Measurements from ENCODE around the gene SNX24. TPM values are rescaled to one million over a fixed set of nuclear protein-coding genes. Genes with fewer than 3 reads are reported as not detected.

SNX24 gene
- total RNA-seq, 4 donors from 2014 or later: 12.5 to 16.4 (median 13.9) TPM

GRCh38 chr5:122954719-122955118, 109.3 kb downstream of the SNX24 start:
- H3K36me3 ChIP-seq: peaks cover 0 to 9% (median 0%) of the 10 kb centered on the region in 4 donors
- intact Hi-C loops (cut with DNase I): no loop called here

GRCh38 chr5:122957457-122957856, 112.0 kb downstream of the SNX24 start:
- Histone ChIP-seq H3K27ac (replicated peaks in 1 of 4) (no peak overlapping the region), H3K9me3 (peaks cover 0 to 8% (median 0%) of the 10 kb centered on the region in 4 donors), H3K27me3 (no peaks in the 10 kb centered on the region), H3K36me3 (peaks cover 0 to 9% (median 0%) of the 10 kb centered on the region in 4 donors), H3K4me1 (no peaks in the 10 kb centered on the region), H3K4me3 (no peak overlapping the region)
- intact Hi-C loops (cut with DNase I): no loop called here
- TF ChIP-seq EP300 (IDR thresholded peaks at IDR 0.05) (no peak), POLR2A (IDR thresholded peaks at IDR 0.05; ENCODE audit: low read depth) (no peak), POLR2AphosphoS5 (IDR thresholded peaks at IDR 0.05) (no peak)
- TF ChIP-seq, protein P1, sequence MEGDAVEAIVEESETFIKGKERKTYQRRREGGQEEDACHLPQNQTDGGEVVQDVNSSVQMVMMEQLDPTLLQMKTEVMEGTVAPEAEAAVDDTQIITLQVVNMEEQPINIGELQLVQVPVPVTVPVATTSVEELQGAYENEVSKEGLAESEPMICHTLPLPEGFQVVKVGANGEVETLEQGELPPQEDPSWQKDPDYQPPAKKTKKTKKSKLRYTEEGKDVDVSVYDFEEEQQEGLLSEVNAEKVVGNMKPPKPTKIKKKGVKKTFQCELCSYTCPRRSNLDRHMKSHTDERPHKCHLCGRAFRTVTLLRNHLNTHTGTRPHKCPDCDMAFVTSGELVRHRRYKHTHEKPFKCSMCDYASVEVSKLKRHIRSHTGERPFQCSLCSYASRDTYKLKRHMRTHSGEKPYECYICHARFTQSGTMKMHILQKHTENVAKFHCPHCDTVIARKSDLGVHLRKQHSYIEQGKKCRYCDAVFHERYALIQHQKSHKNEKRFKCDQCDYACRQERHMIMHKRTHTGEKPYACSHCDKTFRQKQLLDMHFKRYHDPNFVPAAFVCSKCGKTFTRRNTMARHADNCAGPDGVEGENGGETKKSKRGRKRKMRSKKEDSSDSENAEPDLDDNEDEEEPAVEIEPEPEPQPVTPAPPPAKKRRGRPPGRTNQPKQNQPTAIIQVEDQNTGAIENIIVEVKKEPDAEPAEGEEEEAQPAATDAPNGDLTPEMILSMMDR (IDR thresholded peaks at IDR 0.05): no peak
- DNase-seq (ENCODE audit: extremely low spot score): no peak

More at GRCh38 chr5:122954719-122955118, 109.3 kb downstream of the SNX24 start:
- no peak for DNase-seq (ENCODE audit: extremely low spot score)
- Histone ChIP-seq H3K4me1 (no peaks in the 10 kb centered on the region), H3K27me3 (no peaks in the 10 kb centered on the region), H3K9me3 (peaks cover 0 to 8% (median 0%) of the 10 kb centered on the region in 4 donors), H3K4me3 (no peak overlapping the region), H3K27ac (replicated peaks in 1 of 4) (no peak overlapping the region)
- TF ChIP-seq POLR2A (IDR thresholded peaks at IDR 0.05; ENCODE audit: low read depth): no peak
- TF ChIP-seq POLR2AphosphoS5 (IDR thresholded peaks at IDR 0.05): no peak
- TF ChIP-seq EP300 (IDR thresholded peaks at IDR 0.05): no peak
- TF ChIP-seq, protein P1 (IDR thresholded peaks at IDR 0.05): no peak

DNA sequence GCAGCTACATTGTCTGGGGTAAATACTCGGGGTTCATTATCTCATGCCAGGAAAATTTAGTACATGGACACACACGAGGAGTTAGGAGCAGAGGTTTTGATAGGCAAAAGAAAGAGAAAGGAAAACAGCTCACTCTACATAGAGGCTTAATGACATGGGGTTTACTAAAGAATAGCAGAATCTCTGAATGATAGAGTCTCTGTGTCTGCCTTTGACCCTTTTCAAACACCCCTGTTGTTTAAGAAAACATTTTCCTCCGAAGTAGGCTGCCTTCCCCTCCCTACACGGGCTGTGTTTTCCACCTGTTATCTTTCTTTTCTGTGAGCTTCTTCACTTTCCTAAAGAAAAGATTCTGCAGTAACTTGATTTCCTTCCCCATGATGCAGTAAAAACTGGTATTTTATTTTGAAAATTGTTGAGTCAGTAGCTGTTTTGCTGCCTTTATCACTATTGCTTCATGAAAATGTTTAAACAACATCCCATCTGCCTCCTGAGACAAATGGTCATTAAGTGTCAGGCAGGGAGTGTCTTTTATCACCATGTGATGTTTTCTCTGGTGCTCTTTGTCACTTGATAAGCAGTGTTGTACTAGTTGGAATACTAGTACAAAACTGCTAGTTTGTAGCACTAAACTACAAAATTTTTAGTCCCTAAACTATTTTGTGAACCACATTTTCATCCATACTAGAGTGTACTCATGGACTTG, 114.5 kb downstream of the SNX24 start:
- DNase-seq (ENCODE audit: extremely low spot score): no peak
- peaks cover 0 to 9% (median 0%) of the 10 kb centered on the region in 4 donors for H3K36me3 ChIP-seq
- 59% methylated on average over 4 of the region's 4 CpGs for WGBS
- TF ChIP-seq POLR2AphosphoS5 (IDR thresholded peaks at IDR 0.05) (no peak), POLR2A (IDR thresholded peaks at IDR 0.05; ENCODE audit: low read depth) (no peak), EP300 (IDR thresholded peaks at IDR 0.05) (no peak)
- H3K9me3 ChIP-seq: peaks cover 0 to 8% (median 0%) of the 10 kb centered on the region in 4 donors
- intact Hi-C loops (cut with DNase I): no loop called here
- H3K4me1 ChIP-seq: no peaks in the 10 kb centered on the region
- no peaks in the 10 kb centered on the region for H3K27me3 ChIP-seq
- no peak overlapping the region for H3K4me3 ChIP-seq
- H3K27ac ChIP-seq (replicated peaks in 1 of 4): no peak overlapping the region

- TF ChIP-seq POLR2AphosphoS5 (IDR thresholded peaks at IDR 0.05) (no peak), EP300 (IDR thresholded peaks at IDR 0.05) (no peak), POLR2A (IDR thresholded peaks at IDR 0.05; ENCODE audit: low read depth) (no peak)
- TF ChIP-seq, protein P1 (IDR thresholded peaks at IDR 0.05): no peak
- Histone ChIP-seq H3K4me1 (no peaks in the 10 kb centered on the region), H3K27ac (replicated peaks in 1 of 4) (no peak overlapping the region), H3K36me3 (no peaks in the 10 kb centered on the region), H3K4me3 (no peak overlapping the region), H3K9me3 (no peaks in the 10 kb centered on the region), H3K27me3 (no peaks in the 10 kb centered on the region)
- no peak for DNase-seq (ENCODE audit: extremely low spot score)
- intact Hi-C loops (cut with DNase I): no loop called here
Observed at GRCh38 chr5:122963305-122963704, 117.9 kb downstream of the SNX24 start.

DNA sequence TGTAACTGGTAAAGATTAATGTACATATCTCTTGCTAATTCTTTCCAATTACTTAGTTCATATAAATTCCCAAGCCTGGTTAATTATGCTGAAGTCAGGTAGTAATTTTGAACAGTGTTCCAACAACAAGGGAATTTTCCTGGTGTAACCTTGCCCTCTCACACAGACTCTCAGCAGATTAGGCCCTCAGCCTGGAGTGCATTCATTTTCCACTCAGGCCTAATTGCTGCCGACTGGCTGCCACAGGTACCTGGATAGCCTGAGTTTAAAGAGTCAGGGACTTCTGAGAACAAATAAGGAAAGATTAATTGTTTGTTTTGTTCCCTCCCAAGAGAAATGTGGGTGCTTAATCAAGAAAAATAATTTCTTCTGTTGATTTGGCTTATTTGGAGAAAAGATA, 119.7 kb downstream of the SNX24 start:
- Histone ChIP-seq H3K4me3 (no peak overlapping the region), H3K27ac (replicated peaks in 1 of 4) (no peak overlapping the region), H3K9me3 (no peaks in the 10 kb centered on the region), H3K36me3 (no peaks in the 10 kb centered on the region), H3K27me3 (no peaks in the 10 kb centered on the region), H3K4me1 (no peaks in the 10 kb centered on the region)
- 90% methylated on average over 1 of the region's 1 CpG for WGBS
- intact Hi-C loops (cut with DNase I): no loop called here
- DNase-seq (ENCODE audit: extremely low spot score): no peak
- no peak for TF ChIP-seq EP300 (IDR thresholded peaks at IDR 0.05)
- no peak for TF ChIP-seq POLR2AphosphoS5 (IDR thresholded peaks at IDR 0.05)
- TF ChIP-seq, protein P1 (IDR thresholded peaks at IDR 0.05): no peak
- TF ChIP-seq POLR2A (IDR thresholded peaks at IDR 0.05; ENCODE audit: low read depth): no peak

All from esophagus muscularis mucosa (tissue), 4 donors.